HepG2 (cell line): ENCODE results near the gene VSX1. TPM values are rescaled to one million over a fixed set of nuclear protein-coding genes. Genes with fewer than 3 reads are reported as not detected.

ENCODE experiments used
- FOXO1 ChIP-seq: sonication (generic); formaldehyde crosslinking; IDR thresholded peaks from 2 replicates; pipeline ENCODE4 v1.4.0; 2020; ENCODE audit warnings: missing genetic modification reagents
- MAFG ChIP-seq: sonication (generic); formaldehyde crosslinking; IDR thresholded peaks from 2 replicates; pipeline ENCODE4 v1.5.1; 2020; ENCODE audit warnings: mild to moderate bottlenecking, missing genetic modification reagents
- NBN ChIP-seq: fragments of 450-650 bp; conservative IDR thresholded peaks from 2 replicates; pipeline ENCODE4 v1.6.1; 2017
- RXRB ChIP-seq: IDR thresholded peaks from 2 replicates; pipeline ENCODE4 v1.6.1; 2016; ENCODE audit warnings: borderline replicate concordance, missing genetic modification reagents, missing compliant biosample characterization
- TFAP4 ChIP-seq: sonication (generic); IDR thresholded peaks from 2 replicates; pipeline ENCODE4 v1.6.1; 2016; ENCODE audit warnings: low read depth, borderline replicate concordance
- ZBTB25 ChIP-seq: IDR thresholded peaks from 2 replicates; pipeline ENCODE4 v1.6.1; 2018; ENCODE audit warnings: missing genetic modification reagents
- ZNF207 ChIP-seq: fragments of 450-650 bp; IDR thresholded peaks from 2 replicates; pipeline ENCODE4 v1.6.1; 2016; ENCODE audit warnings: antibody characterized with exemption, borderline replicate concordance
- ZNF263 ChIP-seq: sonication (generic); formaldehyde crosslinking; IDR thresholded peaks from 2 replicates; pipeline ENCODE4 v1.4.0; 2020; ENCODE audit warnings: missing genetic modification reagents
- ZNF280D ChIP-seq: sonication (generic); formaldehyde crosslinking; IDR thresholded peaks from 2 replicates; pipeline ENCODE4 v1.5.1; 2020; ENCODE audit warnings: mild to moderate bottlenecking, missing genetic modification reagents
- ZNF597 ChIP-seq: sonication (generic); formaldehyde crosslinking; IDR thresholded peaks from 2 replicates; pipeline ENCODE4 v1.5.0; 2020; ENCODE audit warnings: missing genetic modification reagents
- ZNF609 ChIP-seq: sonication (generic); formaldehyde crosslinking; IDR thresholded peaks from 2 replicates; pipeline ENCODE4 v1.4.0; 2020; ENCODE audit warnings: mild to moderate bottlenecking, missing genetic modification reagents, borderline replicate concordance
- ZNF670 ChIP-seq: sonication (generic); formaldehyde crosslinking; IDR thresholded peaks from 2 replicates; pipeline ENCODE4 v1.8.0; 2022; ENCODE audit warnings: mild to moderate bottlenecking, missing genetic modification reagents, borderline replicate concordance
- ZNF672 ChIP-seq: sonication (generic); formaldehyde crosslinking; IDR thresholded peaks from 2 replicates; pipeline ENCODE4 v1.8.1; 2022; ENCODE audit warnings: missing genetic modification reagents
- ZNF784 ChIP-seq: sonication (generic); formaldehyde crosslinking; IDR thresholded peaks from 2 replicates; pipeline ENCODE4 v1.5.1; 2020; ENCODE audit warnings: missing genetic modification reagents, mild to moderate bottlenecking, borderline replicate concordance
- polyA plus RNA-seq, 8 experiments: library from polyadenylated mRNA; depleted of rRNA in 3 of 8; stranded (reverse) in 7 of 8; unstranded in 1 of 8; fragments of >200 nt; fragmentation: Illumina TruSeq in 4 of 8; extraction: Trizol in 4 of 8; gene quantifications; 2 replicates each; pipeline versions ENCODE4 v1.2.1 to v1.2.3, GENCODE V29; 2011 to 2016; ENCODE audit warnings: low read depth in 4 of 8, missing spikeins in 1 of 8, mixed read lengths in 1 of 8; ENCODE audit not compliant: insufficient read depth in 1 of 8
- total RNA-seq, 5 experiments: library from RNA; depleted of rRNA; stranded (reverse); fragments of >200 nt; fragmentation: Illumina TruSeq; extraction: Trizol; gene quantifications; 2 replicates each; pipeline ENCODE4 v1.2.3, GENCODE V29; 2016; ENCODE audit warnings: low read depth in 1 of 5

VSX1 gene
- total and polyA plus RNA-seq, 2 of the 13 experiments (the other 11 are each of a cell fraction or from before 2014, with no cell fraction given), result 0.04 TPM; not detected in 1

GRCh38 chr20:25057234-25058050 lies 24.5 kb downstream of the VSX1 start (continued):
- TF ChIP-seq ZNF609 (CRISPR knock-in tag) (peak; percentile 30; the same call in 1 of the 2 replicates), NBN (no peak), ZNF597 (CRISPR knock-in tag) (no peak), ZBTB25 (CRISPR knock-in tag) (peak; percentile 82; the same call in 1 of the 2 replicates), ZNF207 (no peak), ZNF670 (CRISPR knock-in tag) (no peak), ZNF263 (CRISPR knock-in tag) (peak; percentile 98), FOXO1 (peak; percentile 56), TFAP4 (peak; percentile 14; the same call in 1 of the 2 replicates), ZNF280D (CRISPR knock-in tag) (no peak), ZNF784 (CRISPR knock-in tag) (peak; percentile 70; the same call in 1 of the 2 replicates), RXRB (CRISPR knock-in tag) (peak; percentile 8; the same call in 1 of the 2 replicates), ZNF672 (CRISPR knock-in tag) (no peak), MAFG (CRISPR knock-in tag) (peak; percentile 4; the same call in 1 of the 2 replicates)
